ENCODE data around the gene CLTC. TPM values are rescaled to one million over a fixed set of nuclear protein-coding genes. Genes with fewer than 3 reads are reported as not detected.
"Not testable (repeated sequence)": the region's sequence is repeated elsewhere in the genome, so short reads cannot be mapped to it uniquely, and the experiment has no call there.

Gene CLTC
- total RNA-seq, 1 donor from 2014 or later = 126 TPM

GRCh38 chr17:59631276-59631675 lies 11.6 kb downstream of the CLTC start:
- ATAC-seq (ENCODE audit: poor library complexity) = no peak
- intact Hi-C loops (cut with DNase I) = no loop called here
- DNase-seq = no peak

DNA sequence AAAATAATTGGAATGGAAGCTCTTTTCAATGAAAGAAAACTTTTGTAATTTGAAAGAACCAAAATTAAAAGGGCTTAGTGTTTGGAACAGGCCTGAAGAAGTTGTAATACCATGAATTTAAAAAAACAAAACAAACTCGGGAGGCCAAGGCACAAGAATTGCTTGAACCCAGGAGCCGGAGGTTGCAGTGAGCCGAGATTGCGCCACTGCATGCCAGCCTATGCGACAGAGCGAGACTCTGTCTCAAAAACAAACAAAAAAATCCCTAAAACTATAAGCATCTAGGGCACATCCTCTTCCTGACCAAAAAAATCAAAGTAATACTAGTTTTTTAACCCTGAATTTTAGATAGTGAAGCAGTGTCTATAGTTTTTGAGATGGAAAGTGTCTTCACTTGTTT lies 12.7 kb downstream of the CLTC start:
- intact Hi-C loops (cut with DNase I) = no loop called here
- DNase-seq = no peak
- ATAC-seq (ENCODE audit: poor library complexity) = no peak

- intact Hi-C loops (cut with DNase I) = no loop called here
- ATAC-seq (ENCODE audit: poor library complexity) = no peak
- DNase-seq = no peak
Observed at GRCh38 chr17:59633658-59634359, 14.1 kb downstream of the CLTC start.

- DNase-seq (no peak), ATAC-seq (ENCODE audit: poor library complexity) (peak; percentile 39)
- intact Hi-C loops (cut with DNase I) = no loop called here
Observed at GRCh38 chr17:59634632-59635541, 15.2 kb downstream of the CLTC start.

DNA sequence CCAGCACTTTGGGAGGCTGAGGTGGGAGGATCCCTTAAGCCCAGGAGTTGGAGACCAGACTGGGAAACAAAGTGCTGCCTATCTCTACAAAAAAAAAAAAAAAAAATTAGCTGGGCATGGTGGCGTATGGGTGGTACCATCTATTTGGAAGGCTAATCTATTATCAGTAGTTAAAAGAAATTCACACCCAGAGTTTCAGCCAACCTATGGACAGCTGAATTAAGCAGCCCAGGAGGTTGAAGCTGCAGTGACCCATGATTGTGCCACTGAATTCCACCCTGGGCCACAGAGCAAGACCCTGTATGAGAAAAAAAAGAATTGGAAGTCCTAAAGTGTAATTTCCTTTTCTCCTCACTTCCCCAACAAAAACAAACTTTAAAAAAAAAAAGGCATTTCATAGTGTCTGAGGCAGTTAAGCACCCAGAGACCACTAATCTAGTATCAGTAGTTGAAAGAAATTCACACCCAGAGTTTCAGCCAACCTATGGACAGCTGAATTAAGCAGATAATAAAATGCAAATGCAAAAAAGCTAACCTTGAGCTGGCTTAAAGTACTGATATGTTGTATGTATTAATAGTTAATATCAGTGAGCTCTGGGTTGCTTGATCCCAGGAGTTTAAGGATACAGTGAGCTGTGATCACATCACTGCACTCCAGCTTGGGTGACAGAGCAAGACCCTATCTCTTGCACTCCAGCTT lies 18.1 kb downstream of the CLTC start:
- intact Hi-C loops (cut with DNase I) = no loop called here
- no peak for DNase-seq
- no peak for ATAC-seq (ENCODE audit: poor library complexity)

DNA sequence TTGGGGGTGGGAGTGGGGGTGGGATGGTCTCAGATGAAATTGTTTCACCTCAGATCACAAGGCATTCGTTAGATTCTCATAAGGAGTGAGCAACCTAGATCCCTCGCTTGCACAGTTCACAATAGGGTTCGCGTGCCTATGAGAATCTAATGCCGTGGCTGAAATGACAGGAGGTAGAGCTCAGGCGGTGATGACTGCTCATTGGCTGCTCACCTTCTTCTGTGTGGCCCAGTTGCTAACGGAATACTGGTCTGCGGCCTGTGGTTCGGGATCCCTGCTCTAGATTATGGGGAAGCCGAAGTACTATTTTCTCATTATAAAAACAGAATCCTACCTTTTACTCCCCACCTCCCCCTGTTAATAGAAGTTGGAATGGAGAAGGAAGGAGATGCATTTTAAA lies 18.9 kb downstream of the CLTC start:
- no peak for DNase-seq
- intact Hi-C loops (cut with DNase I) = no loop called here
- ATAC-seq (ENCODE audit: poor library complexity) = peak; percentile 23

GRCh38 chr17:59641799-59642484 lies 22.2 kb downstream of the CLTC start:
- no peak for ATAC-seq (ENCODE audit: poor library complexity)
- intact Hi-C loops (cut with DNase I) = no loop called here
- no peak for DNase-seq

DNA sequence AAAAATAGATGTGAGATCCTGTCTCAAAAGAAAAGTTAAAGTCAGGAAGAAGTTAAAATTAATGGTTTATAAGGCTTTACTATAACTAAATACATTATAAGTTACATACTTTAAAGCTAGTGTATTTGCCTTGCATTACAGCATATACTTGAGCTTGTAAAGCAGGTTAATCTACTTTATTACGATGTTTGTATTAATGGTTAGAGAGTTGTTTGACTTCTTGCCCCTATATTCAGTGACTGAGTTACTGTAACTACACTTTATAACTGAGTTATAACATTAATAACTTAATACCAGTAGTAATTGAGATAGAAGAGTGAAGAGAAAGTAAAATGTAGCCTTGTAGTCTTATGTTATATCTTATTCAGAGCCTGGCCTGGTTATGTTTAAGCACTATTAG lies 22.9 kb downstream of the CLTC start:
- intact Hi-C loops (cut with DNase I) = no loop called here
- DNase-seq (no peak), ATAC-seq (ENCODE audit: poor library complexity) (no peak)

DNA sequence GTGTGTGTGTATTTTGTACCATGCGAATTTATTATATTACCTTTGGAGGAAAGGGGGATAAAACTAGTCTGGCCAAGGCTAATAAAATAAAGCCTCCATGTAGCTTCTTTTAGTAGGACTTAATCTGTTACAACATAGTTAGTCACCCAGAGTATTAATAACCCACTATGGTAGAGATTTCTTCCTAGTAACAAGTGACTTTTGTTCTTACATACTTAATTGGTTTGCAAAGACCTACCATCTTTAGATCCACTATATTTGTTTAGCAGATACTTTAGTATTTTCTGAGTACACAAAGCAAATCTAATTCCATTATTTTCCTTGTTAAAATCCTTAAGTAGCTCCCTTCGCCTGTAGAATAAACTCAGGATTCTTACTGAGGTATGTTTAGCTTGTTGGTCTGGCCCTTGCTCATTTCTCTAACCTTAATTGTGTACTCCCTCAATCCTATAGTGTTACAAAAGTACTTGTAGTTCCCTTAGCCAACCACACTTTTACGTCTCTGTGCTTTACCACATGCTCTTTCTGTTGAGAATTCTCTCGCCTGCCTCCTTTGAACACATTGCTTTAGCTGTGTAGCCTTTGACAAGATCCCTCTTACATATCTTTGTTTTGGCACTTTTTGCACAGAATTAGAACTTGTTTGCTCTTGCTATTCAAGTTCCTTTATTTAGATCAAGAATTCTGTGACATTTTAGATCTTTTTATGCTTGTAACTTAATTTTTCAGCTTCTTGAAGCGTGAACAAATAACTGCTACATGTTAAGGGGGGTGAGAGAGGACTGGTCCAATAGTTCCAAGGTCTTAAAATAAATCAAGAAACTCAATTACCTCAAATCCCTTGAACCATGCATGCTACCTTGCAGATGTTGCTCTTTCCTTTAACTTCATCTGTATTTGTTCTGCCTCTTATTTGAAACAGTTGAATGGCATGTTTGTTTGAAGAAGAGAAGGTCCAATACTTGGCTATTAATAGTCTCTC lies 23.8 kb downstream of the CLTC start:
- DNase-seq (no peak), ATAC-seq (ENCODE audit: poor library complexity) (peak; percentile 36)
- intact Hi-C loops (cut with DNase I) = no loop called here

DNA sequence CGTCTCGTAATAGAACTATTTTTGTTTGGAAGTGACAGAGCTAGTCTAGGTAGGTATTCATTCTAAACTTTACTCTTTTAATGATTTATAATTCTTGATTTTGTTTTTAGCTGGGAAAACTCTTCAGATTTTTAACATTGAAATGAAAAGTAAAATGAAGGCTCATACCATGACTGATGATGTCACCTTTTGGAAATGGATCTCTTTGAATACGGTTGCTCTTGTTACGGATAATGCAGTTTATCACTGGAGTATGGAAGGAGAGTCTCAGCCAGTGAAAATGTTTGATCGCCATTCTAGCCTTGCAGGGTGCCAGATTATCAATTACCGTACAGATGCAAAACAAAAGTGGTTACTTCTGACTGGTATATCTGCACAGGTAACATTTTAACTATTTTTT lies 27.6 kb downstream of the CLTC start:
- DNase-seq (no peak), ATAC-seq (ENCODE audit: poor library complexity) (no peak)
- intact Hi-C loops (cut with DNase I) = no loop called here

- ATAC-seq (ENCODE audit: poor library complexity) (no peak), DNase-seq (no peak)
- intact Hi-C loops (cut with DNase I) = no loop called here
Observed at GRCh38 chr17:59649886-59650285, 30.2 kb downstream of the CLTC start.

DNA sequence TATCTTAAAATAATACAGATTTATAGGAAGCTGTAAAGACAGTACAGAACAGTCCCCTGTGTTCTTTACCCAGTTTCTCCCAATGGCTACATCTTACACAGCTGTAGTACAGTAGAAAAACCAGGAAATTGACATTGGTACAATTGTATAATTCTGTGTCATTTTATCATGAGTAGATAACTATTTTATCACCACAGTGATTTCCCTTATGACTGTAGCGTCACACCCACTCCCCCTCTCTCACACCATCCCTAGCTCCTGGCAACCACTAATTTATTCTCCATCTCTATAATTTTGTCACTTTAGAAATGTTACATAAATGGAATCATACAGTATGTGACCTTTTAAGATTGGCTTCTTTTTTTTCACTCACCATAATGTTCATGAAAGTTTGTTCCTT lies 30.9 kb downstream of the CLTC start:
- intact Hi-C loops (cut with DNase I) = no loop called here
- no peak for DNase-seq
- ATAC-seq (ENCODE audit: poor library complexity) = no peak

DNA sequence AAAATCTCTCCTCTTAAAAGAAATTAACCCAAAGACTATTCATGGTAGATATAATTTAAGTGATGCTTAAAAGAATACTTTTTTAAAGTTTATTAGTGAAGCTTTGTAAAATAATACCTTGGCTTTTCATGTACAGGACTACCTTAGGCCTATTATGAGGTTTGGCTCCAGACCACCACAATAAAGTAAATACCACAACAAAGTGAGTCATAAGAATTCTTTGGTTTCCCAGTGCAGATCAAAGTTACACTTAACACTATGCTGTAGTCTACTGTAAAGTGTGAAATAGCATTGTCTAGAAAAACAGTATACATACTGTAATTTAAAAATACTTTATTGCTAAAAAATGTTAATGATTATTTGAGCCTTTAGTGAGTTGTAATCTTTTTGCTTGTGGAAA lies 31.7 kb downstream of the CLTC start:
- no peak for ATAC-seq (ENCODE audit: poor library complexity)
- DNase-seq = no peak
- intact Hi-C loops (cut with DNase I) = no loop called here

DNA sequence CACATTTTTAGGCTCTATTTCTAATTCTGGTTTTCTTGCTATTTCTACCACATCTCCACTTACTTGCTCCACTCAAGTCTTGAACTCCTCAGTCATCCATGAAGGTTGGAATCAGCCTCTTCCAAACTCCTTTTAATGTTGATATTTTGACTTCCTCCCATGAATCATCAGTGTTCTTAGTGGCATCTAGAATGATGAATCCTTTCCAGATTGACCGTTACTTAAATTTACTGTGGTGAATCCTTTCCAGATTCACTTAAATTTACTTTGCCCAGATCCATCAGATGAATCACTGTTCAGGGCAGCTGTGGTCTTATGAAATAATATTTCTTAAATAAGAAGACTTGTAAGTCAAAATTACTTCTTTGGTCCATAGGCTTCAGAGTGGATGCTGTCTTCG lies 32.4 kb downstream of the CLTC start:
- ATAC-seq (ENCODE audit: poor library complexity) (no peak), DNase-seq (no peak)
- intact Hi-C loops (cut with DNase I) = no loop called here

- intact Hi-C loops (cut with DNase I); ATAC-seq (ENCODE audit: poor library complexity); DNase-seq: not testable (repeated sequence)
Observed at GRCh38 chr17:59656624-59657023, 36.9 kb downstream of the CLTC start.

DNA sequence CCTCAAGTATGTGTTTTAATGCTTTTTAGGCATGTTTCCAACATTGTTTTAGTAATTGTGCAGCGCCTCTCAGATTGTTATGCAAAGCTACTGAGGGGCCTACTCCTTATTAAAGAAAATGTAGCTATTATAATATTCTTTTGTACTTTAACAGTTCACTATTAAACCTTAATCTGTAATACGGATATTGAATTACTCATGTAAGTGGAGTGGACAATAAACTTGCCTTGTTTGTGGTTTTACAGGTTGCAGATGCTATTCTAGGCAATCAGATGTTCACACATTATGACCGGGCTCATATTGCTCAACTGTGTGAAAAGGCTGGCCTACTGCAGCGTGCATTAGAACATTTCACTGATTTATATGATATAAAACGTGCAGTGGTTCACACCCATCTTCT lies 46.5 kb downstream of the CLTC start:
- intact Hi-C loops (cut with DNase I) = loop anchor here (10.0 kb wide), 1 partner anchor 269 kb away; no protein-coding TSS in a partner anchor

DNA sequence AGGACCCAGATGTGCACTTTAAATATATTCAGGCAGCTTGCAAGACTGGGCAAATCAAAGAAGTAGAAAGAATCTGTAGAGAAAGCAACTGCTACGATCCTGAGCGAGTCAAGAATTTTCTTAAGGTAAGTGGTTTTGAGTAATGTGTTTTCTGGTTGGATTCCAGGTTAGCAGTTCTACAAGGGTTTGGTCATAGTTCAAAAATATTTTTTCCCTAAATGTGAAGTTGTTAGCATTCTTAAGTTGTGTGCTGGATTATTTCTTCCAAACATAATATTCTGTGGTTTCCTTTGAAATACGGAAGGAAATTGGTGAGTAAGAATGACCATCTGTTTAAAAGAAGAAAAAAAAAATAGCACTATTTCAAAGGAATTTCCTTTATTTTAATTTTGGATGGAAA lies 49.1 kb downstream of the CLTC start:
- no peak for ATAC-seq (ENCODE audit: poor library complexity)
- intact Hi-C loops (cut with DNase I) = loop anchor here (10.0 kb wide), 1 partner anchor 266 kb away; no protein-coding TSS in a partner anchor
- no peak for DNase-seq

More for the DNA sequence above, 46.5 kb downstream of the CLTC start:
- DNase-seq (no peak), ATAC-seq (ENCODE audit: poor library complexity) (no peak)

DNA sequence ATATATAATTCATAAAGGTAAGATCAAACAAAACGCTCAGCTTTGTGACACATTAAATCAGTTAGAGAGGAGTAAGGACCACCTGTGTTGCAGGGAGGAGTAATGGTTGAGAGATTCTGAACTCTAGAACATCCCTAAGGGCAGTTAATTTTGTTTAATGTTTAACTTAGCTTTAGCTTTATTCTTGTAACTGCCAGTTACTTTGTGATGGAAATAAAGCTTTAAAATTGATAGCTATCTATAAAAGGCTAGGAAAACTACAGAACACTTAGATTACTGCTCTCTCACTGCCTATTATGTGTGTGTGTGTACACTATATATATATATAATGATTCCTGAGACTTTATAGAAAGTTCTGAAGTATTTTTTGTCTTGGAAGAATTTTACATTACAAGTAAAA lies 49.7 kb downstream of the CLTC start:
- DNase-seq = no peak
- intact Hi-C loops (cut with DNase I) = loop anchor here (10.0 kb wide), 1 partner anchor 265 kb away; no protein-coding TSS in a partner anchor
- ATAC-seq (ENCODE audit: poor library complexity) = no peak

All from Right ventricle myocardium superior (tissue), 1 donor.